ENCODE measurements around the gene RPS13.
"Not testable (repeated sequence)": the region's sequence is repeated elsewhere in the genome, so short reads cannot be mapped to it uniquely, and the experiment has no call there.

Gene RPS13

DNA sequence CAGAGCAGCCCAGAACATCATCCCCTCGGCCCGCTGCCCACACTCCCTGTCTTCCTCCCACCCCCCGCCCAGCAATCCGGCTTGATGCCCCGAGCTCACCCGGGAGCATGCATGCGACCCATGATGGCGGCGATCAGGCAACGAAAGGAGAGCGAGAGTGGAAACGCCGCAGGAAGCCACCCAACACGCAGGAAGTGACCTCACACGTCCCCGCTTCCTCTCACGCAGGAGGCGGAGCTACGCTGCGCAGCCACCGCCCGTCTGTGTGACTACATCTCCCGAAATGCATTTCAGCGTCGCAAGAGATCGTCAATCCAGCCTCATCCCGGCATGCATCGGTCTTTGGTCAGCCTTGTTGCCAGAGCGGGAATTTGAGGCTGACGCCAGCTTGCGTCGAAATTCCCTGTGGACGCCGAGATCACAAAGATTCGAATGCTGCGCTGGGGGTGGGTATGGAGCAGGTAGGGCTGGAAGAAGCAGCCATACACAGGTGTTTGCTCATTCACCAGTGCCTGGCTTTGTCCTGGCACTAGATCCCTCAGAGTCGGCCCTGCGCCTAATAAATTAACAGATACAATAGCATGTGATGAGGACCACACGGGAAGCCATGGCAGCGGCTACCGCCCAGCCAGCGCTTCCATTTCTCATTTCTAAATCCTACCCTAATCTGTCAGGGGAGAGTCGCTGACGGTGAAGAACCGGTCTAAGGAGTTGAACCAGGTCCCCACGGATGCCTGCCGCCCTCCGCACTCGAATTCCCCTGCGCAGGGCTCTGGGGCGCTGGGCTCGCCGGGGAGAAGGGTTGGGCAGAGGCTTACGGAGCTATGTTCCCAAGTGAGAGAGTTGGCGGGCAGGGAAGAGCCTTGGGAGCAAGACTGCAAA, at the start of gene RPS13:
RPS13 (minus strand) TSS at position 148 of the 882 bp plus-strand sequence; CDS start at position 122, 26 bp downstream.
- DNase-seq = peak; percentile 74

DNA sequence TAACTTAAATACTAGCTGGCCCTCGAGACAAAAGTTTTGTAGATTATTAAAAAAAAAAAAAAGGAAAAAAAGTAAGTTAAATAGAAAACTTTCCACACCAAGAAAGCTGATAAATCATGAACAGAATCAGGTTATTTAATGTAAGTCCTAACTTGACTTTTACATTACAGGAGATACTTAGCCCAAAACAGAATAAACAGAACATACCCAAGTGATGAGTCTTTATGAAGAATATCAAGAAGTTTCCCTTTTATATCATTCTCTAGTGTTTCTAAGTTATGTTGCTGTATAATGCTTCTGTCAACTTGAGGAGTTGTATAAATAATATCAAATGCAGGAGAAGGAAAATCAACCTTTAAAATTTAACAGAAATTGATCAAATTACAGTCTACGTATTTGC, 44.5 kb upstream of the RPS13 start:
- no peak for DNase-seq

DNA sequence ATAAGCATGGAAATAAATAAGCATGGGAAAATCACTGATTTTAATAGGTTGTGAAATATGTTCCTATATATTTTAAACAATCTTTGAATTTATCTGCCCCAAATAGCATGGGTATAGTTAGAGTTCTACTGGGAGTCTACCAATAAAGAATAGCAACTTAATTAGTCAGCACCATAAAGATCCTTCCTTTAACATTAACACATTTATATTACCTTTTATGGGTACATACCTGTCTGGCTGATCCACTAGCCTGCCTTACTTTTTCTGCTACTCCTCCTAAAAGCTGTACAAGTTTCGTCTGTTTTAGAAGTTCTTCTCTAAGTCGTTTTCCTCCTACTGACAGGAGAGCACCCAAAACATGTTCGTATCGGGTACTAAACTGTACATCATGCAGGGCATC, 39.8 kb upstream of the RPS13 start:
- DNase-seq = no peak

DNA sequence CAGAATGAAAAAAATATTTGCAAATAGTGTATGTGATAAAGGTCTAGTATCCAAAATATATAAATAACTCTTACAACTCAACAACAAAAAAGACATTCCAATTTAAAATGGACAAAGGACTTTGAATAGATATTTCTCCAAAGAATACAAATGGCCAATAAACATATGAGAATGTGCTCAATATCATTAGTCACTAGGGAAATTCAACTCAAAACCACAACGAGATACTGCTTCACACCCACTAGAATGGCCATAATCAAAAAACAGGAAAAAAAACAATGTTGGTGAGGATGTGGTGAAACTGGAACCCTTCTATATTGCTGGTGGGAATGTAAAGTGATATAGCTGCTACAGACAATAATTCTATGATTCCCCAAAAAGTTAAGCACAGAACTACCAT, 38.6 kb upstream of the RPS13 start:
- no peak for DNase-seq

DNA sequence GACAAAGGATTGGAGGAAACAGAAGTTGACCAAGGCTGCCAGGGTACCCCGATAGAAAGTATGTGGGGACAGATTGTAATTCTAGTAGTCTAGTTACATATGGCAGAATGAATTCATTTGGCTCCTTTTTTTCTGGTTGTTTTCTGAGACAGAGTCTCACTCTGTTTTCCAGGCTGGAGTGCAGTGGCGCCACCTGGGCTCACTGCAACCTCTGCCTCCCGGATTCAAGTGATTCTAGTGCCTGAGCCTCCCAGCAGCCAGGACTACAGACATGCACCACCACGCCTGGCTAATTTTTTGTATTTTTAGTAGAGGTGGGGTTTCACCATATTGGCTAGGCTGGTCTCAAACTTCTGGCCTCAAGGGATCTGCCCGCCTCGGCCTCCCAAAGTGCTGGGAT, 30.3 kb upstream of the RPS13 start:
- DNase-seq = not testable (repeated sequence)

DNA sequence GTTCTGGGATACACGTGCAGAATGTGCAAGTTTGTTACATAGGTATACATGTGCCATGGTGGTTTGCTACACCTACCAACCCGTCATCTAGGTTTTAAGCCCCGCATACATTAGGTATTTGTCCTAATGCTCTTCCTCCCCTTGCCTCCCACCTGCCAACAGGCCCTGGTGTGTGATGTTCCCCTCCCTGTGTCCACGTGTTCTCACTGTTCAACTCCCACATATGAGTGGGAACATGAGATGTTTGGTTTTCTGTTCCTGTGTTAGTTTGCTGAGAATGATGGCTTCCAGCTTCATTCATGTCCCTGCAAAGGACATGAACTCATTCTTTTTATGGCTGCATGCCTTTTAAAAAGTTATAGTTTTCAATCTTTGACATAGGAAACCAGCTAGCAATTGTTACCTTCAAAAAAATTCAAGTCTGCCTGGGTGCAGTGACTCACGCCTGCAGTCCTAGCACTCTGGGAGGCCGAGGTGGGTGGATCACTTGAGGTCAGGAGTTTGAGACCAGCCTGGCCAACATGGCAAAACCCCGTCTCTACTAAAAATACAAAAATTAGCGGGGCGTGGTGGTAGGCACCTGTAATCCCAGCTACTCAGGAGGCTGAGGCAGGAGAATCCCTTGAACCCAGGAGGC, 28.1 kb upstream of the RPS13 start:
- not testable (repeated sequence) for DNase-seq

DNA sequence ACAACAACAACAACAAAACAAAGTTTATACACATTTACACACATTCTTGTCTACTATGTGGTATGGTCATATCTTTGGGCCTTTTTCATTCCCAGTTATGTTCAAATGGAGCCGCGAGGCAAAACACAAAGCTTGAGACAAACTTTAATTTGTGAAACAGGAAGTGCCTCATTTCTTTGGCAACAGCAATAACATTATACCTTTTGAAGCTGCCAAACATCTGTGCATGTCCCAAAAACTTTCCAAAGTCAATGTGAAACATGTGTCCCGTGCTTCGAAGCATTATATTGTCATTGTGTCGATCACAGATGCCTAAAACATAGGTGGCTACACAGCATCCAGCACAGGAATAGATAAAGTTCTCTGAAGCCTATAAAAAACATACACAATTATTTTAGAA, 25.0 kb upstream of the RPS13 start:
- DNase-seq = no peak

DNA sequence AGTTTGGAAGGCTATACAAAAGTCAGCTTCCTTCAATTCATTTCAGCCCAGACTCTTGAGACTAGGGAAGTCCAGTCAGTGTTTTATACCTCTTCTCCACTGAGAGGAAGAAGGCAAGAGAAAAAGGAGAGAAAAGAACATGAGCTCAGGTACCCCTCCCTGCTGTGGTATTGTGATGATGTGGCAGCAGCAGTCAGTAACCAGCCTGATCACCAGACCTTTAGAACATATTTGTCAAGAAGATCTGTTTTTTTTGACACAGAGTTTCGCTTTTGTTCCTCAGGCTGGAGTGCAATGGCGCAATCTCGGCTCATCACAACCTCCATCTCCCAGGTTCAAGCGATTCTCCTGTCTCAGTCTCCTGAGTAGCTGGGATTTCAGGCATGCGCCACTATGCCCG, 21.2 kb upstream of the RPS13 start:
- DNase-seq = no peak

DNA sequence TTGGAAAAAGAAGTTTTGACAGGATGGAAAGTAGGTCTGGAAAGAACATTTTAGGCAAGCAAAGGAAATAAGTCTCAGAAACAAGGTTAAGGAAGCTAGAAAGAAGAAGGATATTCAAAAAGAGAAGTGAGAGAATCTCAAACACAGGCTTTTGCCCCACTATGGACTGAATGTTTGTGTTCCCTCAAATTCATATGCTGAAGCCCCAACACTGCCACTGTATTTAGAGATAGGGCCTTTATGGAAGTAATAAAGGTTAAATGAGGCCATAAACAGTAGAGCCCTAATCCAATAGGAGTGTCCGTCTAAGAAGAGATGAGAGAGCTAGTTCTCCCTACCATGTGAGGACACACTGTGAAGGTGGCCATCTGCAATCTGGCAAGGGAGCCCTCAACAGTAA, 20.6 kb upstream of the RPS13 start:
- DNase-seq = no peak

DNA sequence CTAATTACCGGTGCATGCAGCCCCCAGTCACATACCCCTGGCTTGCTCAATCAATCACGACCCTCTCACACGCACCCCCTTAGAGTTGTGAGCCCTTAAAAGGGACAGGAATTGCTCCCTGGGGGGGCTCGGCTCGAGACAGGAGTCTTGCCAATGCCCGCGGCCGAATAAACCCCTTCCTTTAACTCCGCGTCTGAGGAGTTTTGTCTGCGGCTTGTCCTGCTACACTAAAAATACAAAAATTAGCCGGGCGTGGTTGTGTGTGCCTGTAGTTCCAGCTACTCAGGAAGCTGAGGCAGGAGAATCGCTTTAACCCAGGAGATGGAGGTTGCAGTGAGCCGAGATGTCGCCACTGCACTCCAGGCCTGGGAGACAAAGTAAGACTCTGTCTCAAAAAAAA, 8.5 kb upstream of the RPS13 start:
- DNase-seq = not testable (repeated sequence)

DNA sequence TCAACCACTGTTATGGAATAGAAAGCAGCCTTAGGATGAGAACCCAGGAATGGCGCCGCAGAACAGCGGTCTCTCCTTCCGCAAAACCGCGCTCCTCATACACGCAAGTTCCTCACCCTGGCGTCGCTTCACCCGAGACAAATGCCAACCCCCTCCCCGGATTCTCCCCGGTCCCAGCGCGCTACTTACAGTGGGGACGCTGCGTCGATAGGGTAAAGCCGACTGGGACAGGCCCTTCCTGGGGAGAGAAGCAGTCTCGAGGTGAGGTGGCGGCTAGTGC, 287 bp downstream of the RPS13 start:
- no peak for DNase-seq

DNA sequence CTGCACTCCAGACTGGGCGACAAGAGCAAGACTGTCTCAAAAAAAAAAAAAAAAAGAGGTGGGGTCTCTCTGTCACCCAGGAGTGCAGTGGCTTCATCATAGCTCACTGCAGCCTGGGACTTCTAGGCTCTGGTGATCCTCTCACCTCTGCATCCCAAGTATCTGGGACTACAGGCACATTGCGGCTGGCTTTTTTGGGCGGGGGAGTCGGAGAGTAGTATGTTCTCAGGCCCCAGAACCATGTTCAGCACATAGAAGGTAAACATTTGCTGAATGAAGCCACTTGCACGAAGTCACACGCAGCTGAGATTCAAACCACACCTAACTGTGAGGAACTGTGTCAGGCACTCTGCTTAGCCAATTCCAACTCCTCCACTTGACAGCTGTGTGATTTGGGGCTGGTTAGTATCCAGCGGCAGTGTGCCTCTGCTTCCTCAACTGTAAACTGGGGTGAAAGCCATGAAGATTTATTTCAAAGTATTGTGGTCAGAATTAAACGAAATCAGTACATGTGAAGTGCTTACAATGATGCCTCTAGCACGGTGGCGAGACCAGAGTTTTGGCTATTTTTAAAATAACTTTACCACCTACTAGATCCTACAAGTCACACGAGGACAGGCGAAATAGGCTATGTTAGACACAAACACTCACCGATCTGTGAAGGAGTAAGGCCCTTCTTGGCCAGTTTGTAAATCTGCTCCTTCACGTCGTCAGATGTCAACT, 789 bp downstream of the RPS13 start:
- no peak for DNase-seq

DNA sequence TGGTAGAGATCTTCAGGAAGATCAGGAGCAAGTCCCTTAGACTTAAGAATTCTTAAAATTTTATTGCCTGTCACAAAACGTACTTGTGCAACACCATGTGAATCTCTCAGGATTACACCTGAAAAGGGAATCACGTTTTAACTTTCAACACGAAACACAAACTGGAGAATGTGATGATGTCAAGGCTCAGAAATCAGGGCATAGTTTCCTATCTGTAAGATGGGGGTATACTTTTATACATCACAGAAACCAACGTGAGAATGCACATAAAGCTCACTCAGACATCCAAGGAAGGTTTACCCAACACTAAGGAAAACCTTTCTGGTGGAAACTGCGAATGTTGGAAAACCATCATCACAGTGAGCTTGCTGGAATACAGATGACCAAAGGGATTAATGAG, 2.0 kb downstream of the RPS13 start:
- no peak for DNase-seq

DNA sequence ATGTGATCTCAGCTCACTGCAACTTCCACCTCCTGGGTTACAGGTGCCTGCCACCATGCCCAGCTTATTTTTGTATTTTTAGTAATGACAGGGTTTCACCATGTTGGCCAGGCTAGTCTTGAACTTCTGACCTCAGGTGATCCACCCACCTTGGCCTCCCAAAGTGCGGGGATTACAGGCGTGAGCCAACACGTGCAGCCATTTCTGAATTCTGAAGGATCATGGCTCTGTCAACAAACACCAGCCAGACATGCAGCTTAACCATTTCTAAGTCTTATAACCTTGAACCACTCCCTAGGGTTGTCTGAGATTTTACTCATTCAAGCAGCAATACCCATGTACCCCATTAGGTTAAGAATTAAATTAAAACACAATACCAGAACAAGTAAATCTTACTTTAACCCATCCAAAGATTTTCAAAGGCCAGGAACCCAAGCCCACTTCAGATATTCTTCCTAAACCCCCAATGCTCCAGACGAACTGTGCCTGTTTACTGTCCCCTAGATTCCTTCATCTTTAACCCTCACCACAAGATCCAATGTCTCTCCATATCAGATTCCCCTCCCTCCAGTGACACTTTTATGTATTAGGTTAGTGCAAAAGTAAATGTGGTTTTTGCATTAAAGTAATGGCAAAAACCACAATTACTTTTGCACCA, 4.0 kb downstream of the RPS13 start:
- no peak for DNase-seq

DNA sequence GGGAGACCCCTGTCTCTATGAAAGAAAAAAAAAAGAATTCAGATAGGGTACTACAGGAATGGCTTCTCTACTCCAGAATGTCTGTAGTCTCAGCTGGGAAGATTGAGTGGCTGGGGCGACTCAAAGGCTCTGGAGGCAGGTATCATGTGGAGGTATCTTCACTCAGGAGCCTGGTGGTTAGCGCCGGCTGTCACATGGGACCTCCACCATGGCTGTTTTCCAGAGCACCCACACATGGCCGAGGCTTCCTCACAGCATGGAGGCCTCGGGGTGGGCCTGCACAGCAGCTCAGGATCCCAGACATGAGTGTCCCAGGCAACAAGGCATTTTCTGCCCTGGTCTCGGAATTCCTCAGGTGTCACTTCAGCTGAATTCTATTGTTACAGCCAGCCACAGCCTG, 10.1 kb downstream of the RPS13 start:
- no peak for DNase-seq

DNA sequence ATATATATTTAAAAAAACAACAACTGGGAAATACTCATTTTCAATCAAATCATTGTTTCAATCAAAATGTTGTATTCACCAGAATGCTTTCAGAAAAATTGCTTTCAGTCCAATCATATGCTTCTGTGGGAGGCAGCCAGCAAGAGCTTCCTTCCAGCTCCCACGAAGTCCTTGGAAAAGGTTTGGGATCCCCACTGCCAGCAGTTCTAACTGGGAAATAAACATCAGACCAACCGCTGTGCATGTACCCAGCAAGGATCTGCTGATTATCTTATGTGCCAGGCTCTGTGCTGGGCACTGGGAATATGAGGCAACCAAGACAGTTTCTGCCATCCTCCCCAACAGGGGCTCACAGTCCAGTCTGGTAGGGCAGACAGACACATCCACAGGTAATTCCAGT, 10.8 kb downstream of the RPS13 start:
- no peak for DNase-seq

DNA sequence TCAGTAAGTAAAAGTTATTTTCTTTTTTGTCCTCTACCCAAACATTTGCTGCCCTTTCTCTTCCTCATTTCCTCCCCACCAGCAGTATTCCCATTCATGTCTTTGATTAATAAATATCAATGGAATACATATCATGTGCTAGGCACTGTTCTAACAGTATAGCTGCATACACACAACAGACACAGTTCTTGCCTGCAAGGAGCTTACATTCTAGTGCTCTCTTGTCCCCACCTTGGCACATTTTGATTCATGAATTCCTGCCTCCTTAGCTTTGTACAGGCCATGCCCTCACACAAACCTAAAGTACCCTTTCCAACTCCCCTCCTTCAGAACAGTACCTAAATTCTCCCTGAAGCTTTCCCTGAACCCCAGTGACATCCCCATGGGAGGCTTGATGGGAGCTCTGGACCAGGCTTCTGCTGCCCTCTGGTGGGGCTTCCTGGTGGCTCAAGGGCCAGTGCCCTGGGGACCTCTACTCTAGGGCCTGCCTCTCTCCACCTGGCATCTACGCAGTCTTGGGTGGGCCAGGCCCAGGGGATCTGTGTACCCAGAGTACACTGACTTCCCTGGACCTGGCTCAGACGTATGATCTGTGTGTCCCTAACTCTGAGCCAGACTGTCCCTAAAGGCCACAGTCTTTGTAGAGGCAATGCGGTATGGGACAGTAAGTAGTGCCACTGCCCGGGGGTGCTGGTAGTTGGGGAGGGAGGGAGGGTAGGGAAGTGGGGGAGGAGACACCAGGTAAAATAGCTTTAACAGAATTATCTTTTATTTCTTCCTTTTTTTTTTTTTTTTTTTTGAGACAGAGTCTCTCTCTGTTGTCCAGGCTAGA, 14.1 kb downstream of the RPS13 start:
- no peak for DNase-seq

DNA sequence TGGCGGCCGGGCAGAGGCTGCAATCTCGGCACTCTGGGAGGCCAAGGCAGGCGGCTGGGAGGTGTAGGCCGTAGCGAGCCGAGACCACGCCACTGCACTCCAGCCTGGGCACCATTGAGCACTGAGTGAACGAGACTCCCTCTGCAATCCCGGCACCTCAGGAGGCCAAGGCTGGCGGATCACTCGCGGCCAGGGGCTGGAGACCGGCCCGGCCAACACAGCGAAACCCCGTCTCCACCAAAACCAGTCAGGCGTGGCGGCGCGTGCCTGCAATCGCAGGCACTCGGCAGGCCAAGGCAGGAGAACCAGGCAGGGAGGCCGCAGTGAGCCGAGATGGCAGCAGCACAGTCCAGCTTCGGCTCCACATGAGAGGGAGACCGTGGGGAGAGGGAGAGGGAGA, 26.3 kb downstream of the RPS13 start:
- not testable (repeated sequence) for DNase-seq

DNA sequence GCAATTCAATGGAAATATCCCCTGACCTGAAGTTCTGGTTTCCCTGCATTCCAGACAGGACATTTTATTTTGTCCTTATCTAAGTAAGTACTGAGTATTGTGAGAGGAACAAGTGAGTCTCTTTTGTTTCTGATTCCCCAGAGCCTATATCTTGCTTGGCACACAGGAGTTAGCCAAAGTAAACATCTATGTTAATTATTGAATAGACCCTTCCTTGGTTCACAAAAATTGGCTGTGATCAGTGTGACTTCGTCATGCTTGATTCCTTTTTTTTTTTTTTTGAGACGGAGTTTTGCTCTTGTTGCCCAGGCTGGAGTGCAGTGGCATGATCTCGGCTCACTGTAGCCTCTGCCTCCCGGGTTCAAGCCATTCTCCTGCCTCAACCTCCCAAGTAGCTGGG, 29.0 kb downstream of the RPS13 start:
- not testable (repeated sequence) for DNase-seq

DNA sequence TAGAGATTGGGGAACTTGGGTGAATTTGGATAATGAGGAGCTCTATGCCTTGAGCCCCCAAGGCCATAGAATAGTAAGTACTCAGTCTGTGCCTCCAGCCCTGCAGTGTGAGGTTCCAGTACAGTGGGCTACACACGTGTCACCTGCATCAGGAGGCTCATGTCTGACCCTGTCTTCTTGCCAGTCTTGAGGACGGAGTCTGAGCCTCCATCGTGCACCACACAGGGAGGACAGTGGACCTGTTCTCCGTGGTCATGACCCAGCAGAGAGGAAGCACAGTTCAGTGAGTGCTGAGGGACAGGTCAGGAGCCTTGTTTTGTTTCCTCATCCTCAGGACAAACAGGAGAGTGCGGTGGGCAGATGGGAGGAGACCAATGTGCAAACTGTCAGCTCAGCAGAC, 30.8 kb downstream of the RPS13 start:
- DNase-seq = no peak

DNA sequence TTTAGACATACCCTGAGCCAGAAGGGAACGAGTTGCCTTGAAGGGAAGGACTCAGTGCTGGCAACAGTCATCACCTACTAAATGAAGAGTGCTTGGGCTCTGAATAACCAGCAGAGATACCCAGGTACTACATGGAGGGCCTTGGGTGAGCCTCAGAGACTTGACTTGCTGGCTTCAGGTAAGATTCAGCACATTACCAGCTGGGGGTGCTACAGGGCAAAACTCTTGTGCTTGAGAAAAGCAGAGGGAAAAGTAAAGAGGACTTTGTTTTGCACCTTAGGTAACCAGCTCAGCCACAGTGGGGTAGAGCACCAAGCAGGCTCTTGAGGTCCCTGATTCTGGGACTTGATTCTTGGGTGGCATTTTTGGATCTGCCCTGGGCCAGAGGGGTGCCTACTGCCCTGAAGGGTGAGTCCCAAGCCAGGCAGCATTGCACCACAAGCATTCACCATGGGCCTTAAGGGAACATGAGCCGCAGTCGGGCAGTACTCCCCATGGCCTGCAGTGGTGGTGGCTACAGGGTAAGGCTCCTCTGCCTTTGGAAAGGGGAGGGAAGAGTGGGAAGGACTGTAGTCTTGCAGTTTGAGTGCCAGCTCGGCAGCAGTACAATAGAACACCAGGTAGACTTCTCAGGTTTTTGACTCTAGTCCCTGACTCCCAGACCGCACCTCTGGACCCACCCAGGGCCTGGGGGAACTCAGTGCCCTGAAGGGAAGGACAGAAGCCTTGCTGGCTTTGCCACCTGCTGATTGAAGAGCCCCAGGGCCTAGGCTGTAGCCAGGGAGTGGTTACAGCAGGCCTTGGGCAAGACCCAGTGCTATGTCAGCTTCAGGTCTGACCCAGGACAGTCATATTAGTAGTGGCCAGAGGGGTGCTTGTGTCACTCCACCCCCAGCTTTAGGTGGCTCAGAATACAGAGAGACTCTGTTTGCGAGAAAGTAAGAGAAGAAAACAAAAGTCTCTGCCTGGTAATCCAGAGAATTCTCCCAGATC, 40.5 kb downstream of the RPS13 start:
- DNase-seq = no peak
